ENCODE measurements around the gene CD8A. TPM values are rescaled to one million over a fixed set of nuclear protein-coding genes. Genes with fewer than 3 reads are reported as not detected.
A peak's percentile ranks its signal among the peaks of the same experiment; 100 is the strongest.
"Not testable (repeated sequence)": the region's sequence is repeated elsewhere in the genome, so short reads cannot be mapped to it uniquely, and the experiment has no call there.

Gene CD8A
- polyA plus RNA-seq, 3 donors, result 0.03 to 1.1 (median 0.88) TPM

DNA sequence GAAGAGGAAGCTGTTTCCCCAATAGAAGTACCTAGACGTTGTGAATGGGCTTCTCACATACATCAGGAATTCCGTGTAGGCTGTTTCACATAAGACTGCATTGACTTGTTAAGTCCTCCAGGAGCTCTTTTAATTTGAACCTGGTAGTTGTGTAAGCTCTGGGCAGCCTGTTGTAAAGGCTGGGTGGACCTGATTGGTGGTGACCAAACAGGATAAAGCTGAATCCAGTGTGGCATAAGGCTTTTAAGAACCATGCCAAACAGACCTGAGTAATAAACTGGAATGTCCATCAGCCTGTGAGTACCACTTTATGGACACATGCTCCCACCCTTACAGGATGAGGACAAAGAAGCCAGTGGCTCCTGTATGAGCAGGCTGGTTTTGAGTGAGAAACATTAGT lies 46.6 kb downstream of the CD8A start:
- Mint-ChIP-seq H3K4me1 (peaks cover 8% of the 10 kb centered on the region), H3K4me3 (no peak overlapping the region), H3K9me3 (peaks cover 0 to 4% (median 2%) of the 10 kb centered on the region in 7 donors), H3K27me3 (ENCODE audit: low read depth in 3 of 3) (no peaks in the 10 kb centered on the region), H3K27ac (peak overlapping the region in 1 of 7 donors; percentile 30), H3K36me3 (peaks cover 37 to 44% of the 10 kb centered on the region in 2 donors)
- Histone ChIP-seq H3K27ac (ENCODE audit: low read depth in 1 of 2, low read length in 2 of 2) (no peak overlapping the region), H3K4me3 (replicated peaks in 1 of 3; ENCODE audit: low read depth in 2 of 3, low read length in 3 of 3) (no peak overlapping the region), H3K79me2 (ENCODE audit: insufficient read depth, low read length) (peaks cover 45% of the 10 kb centered on the region), H3K4me1 (ENCODE audit: control insufficient read depth in 1 of 2, insufficient read depth in 2 of 2, low read length in 2 of 2) (peaks cover 0 to 7% of the 10 kb centered on the region in 2 donors), H3K36me3 (replicated peaks in 1 of 2; ENCODE audit: control insufficient read depth in 1 of 2, insufficient read depth in 2 of 2, low read length in 2 of 2) (peaks cover 30 to 49% of the 10 kb centered on the region in 2 donors), H3K27me3 (ENCODE audit: control insufficient read depth in 2 of 2, insufficient read depth in 2 of 2, low read length in 2 of 2) (no peaks in the 10 kb centered on the region), H3K9me3 (replicated peaks in 1 of 2; ENCODE audit: control insufficient read depth in 1 of 2, insufficient read depth in 1 of 2, low read length in 2 of 2) (peaks cover 0 to under 1% of the 10 kb centered on the region in 2 donors), H3K9ac (ENCODE audit: insufficient read depth, low read length, poor library complexity, severe bottlenecking) (no peak overlapping the region), H4K20me1 (ENCODE audit: insufficient read depth, low read length) (peaks cover 63% of the 10 kb centered on the region), H3K4me2 (replicated peaks; ENCODE audit: extremely low read depth, low read length, poor library complexity, severe bottlenecking) (no peak overlapping the region), H2AFZ (ENCODE audit: insufficient read depth, low read depth, low read length, poor library complexity, severe bottlenecking) (no peak overlapping the region)
- no peak for DNase-seq
- 100% methylated on average over 1 of the region's 2 CpGs for WGBS (ENCODE audit: insufficient coverage)
- TF ChIP-seq, protein P1, sequence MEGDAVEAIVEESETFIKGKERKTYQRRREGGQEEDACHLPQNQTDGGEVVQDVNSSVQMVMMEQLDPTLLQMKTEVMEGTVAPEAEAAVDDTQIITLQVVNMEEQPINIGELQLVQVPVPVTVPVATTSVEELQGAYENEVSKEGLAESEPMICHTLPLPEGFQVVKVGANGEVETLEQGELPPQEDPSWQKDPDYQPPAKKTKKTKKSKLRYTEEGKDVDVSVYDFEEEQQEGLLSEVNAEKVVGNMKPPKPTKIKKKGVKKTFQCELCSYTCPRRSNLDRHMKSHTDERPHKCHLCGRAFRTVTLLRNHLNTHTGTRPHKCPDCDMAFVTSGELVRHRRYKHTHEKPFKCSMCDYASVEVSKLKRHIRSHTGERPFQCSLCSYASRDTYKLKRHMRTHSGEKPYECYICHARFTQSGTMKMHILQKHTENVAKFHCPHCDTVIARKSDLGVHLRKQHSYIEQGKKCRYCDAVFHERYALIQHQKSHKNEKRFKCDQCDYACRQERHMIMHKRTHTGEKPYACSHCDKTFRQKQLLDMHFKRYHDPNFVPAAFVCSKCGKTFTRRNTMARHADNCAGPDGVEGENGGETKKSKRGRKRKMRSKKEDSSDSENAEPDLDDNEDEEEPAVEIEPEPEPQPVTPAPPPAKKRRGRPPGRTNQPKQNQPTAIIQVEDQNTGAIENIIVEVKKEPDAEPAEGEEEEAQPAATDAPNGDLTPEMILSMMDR (IDR thresholded peaks at IDR 0.05), result no peak
- intact Hi-C loops (cut with micrococcal nuclease), result no loop called here

DNA sequence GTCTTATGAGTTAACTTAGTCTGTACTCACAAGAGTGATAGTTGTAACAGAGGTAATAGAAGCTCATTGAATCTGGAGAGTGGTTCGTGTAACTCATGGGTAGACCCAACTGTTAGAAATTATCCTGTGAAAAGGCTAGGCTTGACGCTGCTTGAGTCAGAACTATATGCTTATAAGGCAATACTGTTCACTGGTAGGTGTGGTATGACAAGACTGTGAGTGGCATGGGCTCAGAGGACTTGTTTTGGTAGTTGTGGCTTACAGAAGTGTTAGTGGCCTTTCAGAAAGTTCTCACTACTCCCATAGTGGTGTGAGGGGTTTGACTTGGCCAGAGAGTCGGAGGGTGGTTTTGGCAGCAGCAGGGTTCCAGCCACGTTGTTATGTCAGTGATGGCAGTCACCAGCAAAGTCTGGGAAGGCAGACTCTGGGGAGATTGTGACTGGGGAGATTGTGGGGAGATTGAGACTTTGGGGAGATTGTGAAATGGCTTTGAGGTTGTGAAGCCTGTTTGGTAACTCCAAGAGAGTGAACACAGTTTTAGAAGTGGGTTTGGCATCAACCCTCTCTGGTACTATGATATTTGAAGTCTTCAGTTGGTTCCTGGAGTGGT lies 48.7 kb downstream of the CD8A start:
- H3K27ac Mint-ChIP-seq, result peak overlapping the region in 2 of 7 donors; percentile 75 to 77
- H3K4me1 ChIP-seq (ENCODE audit: control insufficient read depth in 1 of 2, insufficient read depth in 2 of 2, low read length in 2 of 2); DNase-seq; H3K4me1 Mint-ChIP-seq; H3K27ac ChIP-seq (ENCODE audit: low read depth in 1 of 2, low read length in 2 of 2); H3K9me3 Mint-ChIP-seq; H2AFZ ChIP-seq (ENCODE audit: insufficient read depth, low read depth, low read length, poor library complexity, severe bottlenecking); H3K4me3 Mint-ChIP-seq; H3K9me3 ChIP-seq (replicated peaks in 1 of 2; ENCODE audit: control insufficient read depth in 1 of 2, insufficient read depth in 1 of 2, low read length in 2 of 2); intact Hi-C loops (cut with micrococcal nuclease); H3K4me2 ChIP-seq (replicated peaks; ENCODE audit: extremely low read depth, low read length, poor library complexity, severe bottlenecking); H3K9ac ChIP-seq (ENCODE audit: insufficient read depth, low read length, poor library complexity, severe bottlenecking); H3K27me3 Mint-ChIP-seq (ENCODE audit: low read depth in 3 of 3); H3K27me3 ChIP-seq (ENCODE audit: control insufficient read depth in 2 of 2, insufficient read depth in 2 of 2, low read length in 2 of 2); H3K4me3 ChIP-seq (replicated peaks in 1 of 3; ENCODE audit: low read depth in 2 of 3, low read length in 3 of 3): not testable (repeated sequence)
- WGBS (ENCODE audit: insufficient coverage), result no CpG with 5 or more reads among the region's 4 CpGs
- peaks cover 29 to 34% of the 10 kb centered on the region in 2 donors for H3K36me3 Mint-ChIP-seq
- H3K79me2 ChIP-seq (ENCODE audit: insufficient read depth, low read length), result peaks cover 24% of the 10 kb centered on the region
- peaks cover 43% of the 10 kb centered on the region for H4K20me1 ChIP-seq (ENCODE audit: insufficient read depth, low read length)
- H3K36me3 ChIP-seq (replicated peaks in 1 of 2; ENCODE audit: control insufficient read depth in 1 of 2, insufficient read depth in 2 of 2, low read length in 2 of 2), result peaks cover 28 to 40% of the 10 kb centered on the region in 2 donors

DNA sequence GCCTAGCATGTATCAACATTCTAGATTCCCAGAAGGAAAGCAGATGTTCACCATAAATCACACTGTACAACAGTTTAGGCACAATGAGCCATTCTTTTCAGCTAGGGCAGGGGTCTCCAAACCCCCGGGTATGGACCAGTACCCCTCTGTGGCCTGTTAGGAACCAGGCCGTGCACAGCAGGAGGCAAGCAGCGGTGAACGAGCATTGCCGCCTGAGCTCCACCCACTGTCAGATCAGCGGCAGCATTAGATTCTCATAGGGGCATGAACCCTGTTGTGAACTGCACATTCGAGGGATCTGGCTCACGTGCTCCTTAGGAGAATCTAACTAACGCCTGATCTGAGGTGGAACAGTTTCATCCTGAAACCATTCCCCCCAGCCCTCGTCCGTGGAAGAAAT lies 50.8 kb downstream of the CD8A start:
- H3K4me3 ChIP-seq (replicated peaks in 1 of 3; ENCODE audit: low read depth in 2 of 3, low read length in 3 of 3); H3K27ac ChIP-seq (ENCODE audit: low read depth in 1 of 2, low read length in 2 of 2); H3K9me3 Mint-ChIP-seq; H3K4me1 ChIP-seq (ENCODE audit: control insufficient read depth in 1 of 2, insufficient read depth in 2 of 2, low read length in 2 of 2); H3K27me3 ChIP-seq (ENCODE audit: control insufficient read depth in 2 of 2, insufficient read depth in 2 of 2, low read length in 2 of 2); H3K9ac ChIP-seq (ENCODE audit: insufficient read depth, low read length, poor library complexity, severe bottlenecking); DNase-seq; H3K27ac Mint-ChIP-seq; H3K27me3 Mint-ChIP-seq (ENCODE audit: low read depth in 3 of 3); H2AFZ ChIP-seq (ENCODE audit: insufficient read depth, low read depth, low read length, poor library complexity, severe bottlenecking); H3K4me3 Mint-ChIP-seq; H3K9me3 ChIP-seq (replicated peaks in 1 of 2; ENCODE audit: control insufficient read depth in 1 of 2, insufficient read depth in 1 of 2, low read length in 2 of 2); intact Hi-C loops (cut with micrococcal nuclease); H3K4me1 Mint-ChIP-seq; H3K4me2 ChIP-seq (replicated peaks; ENCODE audit: extremely low read depth, low read length, poor library complexity, severe bottlenecking): not testable (repeated sequence)
- peaks cover 16 to 19% of the 10 kb centered on the region in 2 donors for H3K36me3 Mint-ChIP-seq
- peaks cover 22% of the 10 kb centered on the region for H4K20me1 ChIP-seq (ENCODE audit: insufficient read depth, low read length)
- peaks cover 11% of the 10 kb centered on the region for H3K79me2 ChIP-seq (ENCODE audit: insufficient read depth, low read length)
- peaks cover 13 to 20% of the 10 kb centered on the region in 2 donors for H3K36me3 ChIP-seq (replicated peaks in 1 of 2; ENCODE audit: control insufficient read depth in 1 of 2, insufficient read depth in 2 of 2, low read length in 2 of 2)
- no CpG with 5 or more reads among the region's 11 CpGs for WGBS (ENCODE audit: insufficient coverage)

DNA sequence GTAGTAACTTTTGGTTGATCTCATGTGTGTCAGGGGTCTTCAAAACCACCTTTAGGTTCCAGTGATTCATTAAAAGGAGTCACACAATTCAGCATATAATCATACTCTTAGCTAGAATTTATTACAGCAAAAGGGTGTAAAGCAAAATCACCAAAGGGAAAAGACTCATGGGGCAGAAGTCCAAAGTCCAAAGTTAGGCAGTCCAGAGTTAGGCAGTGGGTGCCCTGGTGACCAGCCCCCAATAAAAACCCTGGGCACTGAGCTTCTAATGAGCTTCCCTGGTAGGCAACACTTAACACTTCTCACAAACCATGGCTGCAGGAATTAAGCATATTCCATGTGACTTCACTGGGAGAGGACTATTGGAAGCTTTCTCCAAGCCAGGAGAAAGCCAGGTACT lies 51.2 kb downstream of the CD8A start:
- DNase-seq; H3K4me1 ChIP-seq (ENCODE audit: control insufficient read depth in 1 of 2, insufficient read depth in 2 of 2, low read length in 2 of 2); H3K27ac ChIP-seq (ENCODE audit: low read depth in 1 of 2, low read length in 2 of 2); H3K4me1 Mint-ChIP-seq; H2AFZ ChIP-seq (ENCODE audit: insufficient read depth, low read depth, low read length, poor library complexity, severe bottlenecking); H3K9me3 Mint-ChIP-seq; H3K9ac ChIP-seq (ENCODE audit: insufficient read depth, low read length, poor library complexity, severe bottlenecking); H3K9me3 ChIP-seq (replicated peaks in 1 of 2; ENCODE audit: control insufficient read depth in 1 of 2, insufficient read depth in 1 of 2, low read length in 2 of 2); H3K4me3 ChIP-seq (replicated peaks in 1 of 3; ENCODE audit: low read depth in 2 of 3, low read length in 3 of 3); H3K27me3 ChIP-seq (ENCODE audit: control insufficient read depth in 2 of 2, insufficient read depth in 2 of 2, low read length in 2 of 2); H3K27me3 Mint-ChIP-seq (ENCODE audit: low read depth in 3 of 3); intact Hi-C loops (cut with micrococcal nuclease); H3K27ac Mint-ChIP-seq; H3K4me2 ChIP-seq (replicated peaks; ENCODE audit: extremely low read depth, low read length, poor library complexity, severe bottlenecking); H3K4me3 Mint-ChIP-seq: not testable (repeated sequence)
- H3K36me3 Mint-ChIP-seq, result peaks cover 14 to 17% of the 10 kb centered on the region in 2 donors
- Histone ChIP-seq H4K20me1 (ENCODE audit: insufficient read depth, low read length) (peaks cover 18% of the 10 kb centered on the region), H3K79me2 (ENCODE audit: insufficient read depth, low read length) (peaks cover 11% of the 10 kb centered on the region), H3K36me3 (replicated peaks in 1 of 2; ENCODE audit: control insufficient read depth in 1 of 2, insufficient read depth in 2 of 2, low read length in 2 of 2) (peaks cover 13 to 18% of the 10 kb centered on the region in 2 donors)
